Measurements from ENCODE around the gene SEMA4A.

The SEMA4A gene

DNA sequence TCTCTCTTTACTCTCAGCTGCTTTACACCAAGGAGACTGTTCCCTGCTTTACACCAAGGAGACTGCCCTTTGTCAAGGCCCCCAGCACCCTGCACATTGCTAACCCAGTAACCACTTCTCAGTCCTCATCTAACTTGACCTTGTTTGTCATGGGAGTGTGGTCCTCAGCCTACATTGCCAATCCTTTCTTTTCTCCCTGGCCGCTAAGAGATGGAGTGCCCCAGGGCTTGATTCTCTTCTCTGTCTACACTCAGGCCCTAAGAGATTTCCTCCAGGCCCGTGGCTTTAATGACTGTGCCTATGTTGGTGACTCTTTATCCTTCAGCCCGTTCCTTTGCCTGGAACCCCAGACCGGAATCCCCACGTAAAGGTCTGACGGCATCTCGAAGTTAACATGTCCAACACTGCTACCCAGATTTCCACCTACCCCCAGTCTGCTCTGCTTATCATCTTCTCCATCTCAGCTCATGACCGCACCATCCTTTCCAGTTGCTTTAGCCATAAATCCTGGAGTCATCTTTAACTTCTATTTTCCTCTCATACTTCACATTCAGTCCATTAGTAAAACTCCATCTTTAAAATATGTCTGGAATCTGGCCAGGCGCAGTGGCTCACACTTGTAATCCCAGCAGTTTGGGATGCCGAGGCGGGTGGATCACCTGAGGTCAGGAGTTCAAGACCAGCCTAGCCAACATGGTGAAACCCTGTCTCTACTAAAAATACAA lies 9.5 kb upstream of the SEMA4A start:
- no peak for DNase-seq (ENCODE audit: extremely low spot score)
- ChIA-PET CTCF (interaction anchor here (1.4 to 18.1 kb wide), 6 partner anchors 10 to 176 kb away, joined by 4 to 306 read pairs (median 14); partner anchors contain the start of genes SMG5 and TMEM79), POLR2A (no interaction called here)
- TF ChIP-seq CTCF (IDR thresholded peaks at IDR 0.05; ENCODE audit: control extremely low read depth, extremely low read depth, low read depth, missing control alignments) = no peak

- POLR2A ChIA-PET = no interaction called here
- TF ChIP-seq CTCF (IDR thresholded peaks at IDR 0.05; ENCODE audit: control extremely low read depth, extremely low read depth, low read depth, missing control alignments) = no peak
- no peak for DNase-seq (ENCODE audit: extremely low spot score)
- CTCF ChIA-PET = interaction anchor here (1.1 to 18.1 kb wide), 9 partner anchors 9 to 175 kb away, joined by 3 to 306 read pairs (median 6); no protein-coding TSS in a partner anchor
These were observed 8.6 kb upstream of the SEMA4A start for GRCh38 chr1:156144742-156145141.

DNA sequence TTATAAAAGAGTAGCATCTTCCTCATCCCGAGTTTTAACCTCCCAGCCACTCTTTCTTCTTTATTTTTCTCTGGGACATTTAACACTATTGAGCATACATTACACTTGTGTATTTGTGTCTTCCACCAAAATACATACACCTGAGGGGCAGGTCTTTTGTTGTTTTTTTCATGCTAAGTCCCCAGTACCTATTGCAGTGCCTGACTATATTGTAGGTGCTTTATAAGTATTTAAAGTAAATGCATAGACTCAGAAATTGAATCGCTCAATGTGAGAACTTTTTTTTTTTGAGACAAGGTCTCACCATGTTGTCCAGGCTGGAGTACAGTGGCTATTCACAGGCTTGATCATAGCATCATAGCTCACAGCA lies 7.8 kb upstream of the SEMA4A start:
- DNase-seq (ENCODE audit: extremely low spot score) = no peak
- POLR2A ChIA-PET = no interaction called here
- TF ChIP-seq CTCF (IDR thresholded peaks at IDR 0.05; ENCODE audit: control extremely low read depth, extremely low read depth, low read depth, missing control alignments) = no peak
- CTCF ChIA-PET = interaction anchor here (0.6 to 18.1 kb wide), 25 partner anchors 8 to 174 kb away, joined by 3 to 306 read pairs (median 4); partner anchors contain the start of genes PMF1 and SMG5

DNA sequence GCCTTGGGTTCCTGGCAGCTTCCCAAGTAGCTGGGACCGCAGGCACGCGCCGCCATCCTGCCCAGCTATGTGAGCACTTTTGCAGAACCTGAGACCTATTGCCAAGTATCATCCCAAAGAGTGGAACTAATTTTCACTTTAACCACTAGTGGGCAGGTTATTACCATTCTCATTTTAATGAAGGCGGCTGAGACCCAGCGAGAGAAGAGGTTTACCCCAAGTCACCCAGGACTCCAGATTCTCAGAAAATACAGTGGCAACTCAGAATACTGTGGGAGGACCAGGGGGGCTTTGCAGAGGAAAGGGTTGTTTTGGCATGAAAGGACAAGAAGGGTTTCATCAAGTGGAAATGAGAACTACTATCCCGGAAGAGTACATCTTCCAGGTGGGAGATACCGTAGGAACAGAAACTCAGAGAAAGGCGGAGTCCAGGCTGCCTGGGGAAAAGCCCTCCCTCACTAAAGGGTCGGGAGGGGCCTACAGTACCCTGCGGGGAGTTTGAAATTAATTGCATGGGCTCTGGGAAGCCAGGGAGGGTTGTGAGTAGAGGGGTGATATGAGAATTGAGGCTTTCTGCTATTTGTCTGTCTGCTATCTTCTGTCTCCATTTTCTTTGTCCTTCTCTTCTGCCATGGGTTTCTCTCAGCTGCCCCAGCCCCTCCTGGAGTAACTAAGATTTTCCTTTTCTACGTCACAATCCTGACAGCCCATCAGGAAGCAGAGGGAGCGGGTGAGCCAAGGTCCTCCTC lies 7.2 kb upstream of the SEMA4A start:
- DNase-seq (ENCODE audit: extremely low spot score) = peak; percentile 81
- POLR2A ChIA-PET = no interaction called here
- CTCF ChIA-PET = interaction anchor here (0.6 to 18.1 kb wide), 32 partner anchors 8 to 173 kb away, joined by 3 to 306 read pairs (median 4); partner anchors contain the start of genes PMF1 and SMG5
- TF ChIP-seq CTCF (IDR thresholded peaks at IDR 0.05; ENCODE audit: control extremely low read depth, extremely low read depth, low read depth, missing control alignments) = peak; percentile 69

GRCh38 chr1:156146769-156147405 lies 6.5 kb upstream of the SEMA4A start:
- POLR2A ChIA-PET = no interaction called here

More at GRCh38 chr1:156146769-156147405, 6.5 kb upstream of the SEMA4A start:
- no peak for TF ChIP-seq CTCF (IDR thresholded peaks at IDR 0.05; ENCODE audit: control extremely low read depth, extremely low read depth, low read depth, missing control alignments)
- no peak for DNase-seq (ENCODE audit: extremely low spot score)
- CTCF ChIA-PET = interaction anchor here (1.0 to 18.1 kb wide), 17 partner anchors 8 to 175 kb away, joined by 3 to 306 read pairs (median 6); partner anchors contain the start of genes PMF1 and SLC25A44
